NCI-H1436 treated with DMSO at 0.1 percent for 48 hours (cell line): ENCODE results near the gene FAM24B.
"Not testable (repeated sequence)": the region's sequence is repeated elsewhere in the genome, so short reads cannot be mapped to it uniquely, and the experiment has no call there.

Source experiments
- DNase-seq: peaks from one replicate; lab custom pipeline; 2025; lab: John Stamatoyannopoulos, UW

The FAM24B gene, protein sequence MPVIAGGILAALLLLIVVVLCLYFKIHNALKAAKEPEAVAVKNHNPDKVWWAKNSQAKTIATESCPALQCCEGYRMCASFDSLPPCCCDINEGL

DNA sequence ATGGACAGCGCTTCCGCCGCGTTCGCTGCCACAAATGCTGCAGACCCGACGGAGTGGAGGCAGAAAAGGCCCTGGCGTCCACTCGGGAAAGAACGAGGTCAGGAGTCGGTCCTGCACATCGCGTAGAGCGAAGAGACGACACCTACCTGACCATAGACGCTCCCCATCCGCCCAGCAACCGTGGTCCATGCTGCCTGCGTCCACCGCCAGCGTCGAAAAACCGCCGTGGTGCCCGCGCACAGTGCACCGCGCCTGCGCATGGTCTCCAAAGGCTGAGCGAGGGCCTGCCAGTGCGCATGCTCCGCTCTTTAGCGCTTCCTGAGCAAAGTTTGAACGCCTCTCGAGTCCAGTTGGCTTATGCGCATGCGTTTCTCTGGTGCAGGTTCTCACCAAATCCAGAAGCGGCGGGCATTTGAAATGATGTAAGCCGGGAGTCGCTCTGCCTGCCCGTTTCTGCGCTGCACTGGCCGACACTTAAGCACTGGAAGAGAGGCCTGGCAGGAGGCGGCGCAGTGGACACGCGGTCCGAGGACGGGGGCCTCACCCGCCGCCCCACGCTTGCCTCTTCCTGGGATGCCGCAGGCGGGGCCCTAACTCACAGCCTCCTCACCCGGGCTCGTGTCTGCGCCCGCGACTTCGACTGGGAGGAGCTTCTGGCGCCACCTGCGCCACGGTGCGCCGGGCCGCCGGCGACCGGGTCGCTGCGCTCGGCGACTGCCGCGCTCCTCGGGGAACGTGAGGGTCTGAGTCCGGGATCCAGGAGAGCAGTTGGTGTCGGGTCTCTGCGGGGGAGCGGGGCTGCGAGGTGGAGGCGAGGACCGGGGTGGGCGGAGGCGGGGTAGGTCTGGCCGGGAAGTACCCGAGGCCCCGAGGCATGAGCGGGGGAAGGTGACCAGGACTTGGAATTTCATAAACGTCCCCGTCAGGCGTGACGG lies at the start of gene FAM24B:
FAM24B (minus strand) TSS at position 243 of the 935 bp plus-strand sequence. CDS start 29,066 bp downstream, outside the sequence.
- DNase-seq: peak; percentile 98

DNA sequence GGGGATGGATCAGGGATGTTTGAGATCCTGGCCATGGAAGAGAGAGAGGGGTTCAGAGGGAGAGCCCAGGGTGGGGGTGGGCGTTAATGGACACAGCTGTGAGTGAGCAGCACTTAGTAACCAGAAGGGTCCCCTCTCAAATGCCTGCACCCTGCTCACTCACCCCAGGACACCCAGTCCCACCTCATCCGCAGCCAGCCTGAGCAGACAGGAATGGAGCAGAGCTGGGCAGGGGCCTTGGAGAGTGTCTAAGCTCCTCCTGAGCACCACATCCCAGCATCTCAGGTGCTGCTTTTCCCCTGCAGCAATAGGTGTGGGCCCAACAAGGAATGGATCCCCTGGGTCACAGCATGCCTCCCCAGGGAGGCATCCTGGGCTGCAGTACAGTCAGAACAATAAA lies 36.3 kb upstream of the FAM24B start:
- DNase-seq: no peak

DNA sequence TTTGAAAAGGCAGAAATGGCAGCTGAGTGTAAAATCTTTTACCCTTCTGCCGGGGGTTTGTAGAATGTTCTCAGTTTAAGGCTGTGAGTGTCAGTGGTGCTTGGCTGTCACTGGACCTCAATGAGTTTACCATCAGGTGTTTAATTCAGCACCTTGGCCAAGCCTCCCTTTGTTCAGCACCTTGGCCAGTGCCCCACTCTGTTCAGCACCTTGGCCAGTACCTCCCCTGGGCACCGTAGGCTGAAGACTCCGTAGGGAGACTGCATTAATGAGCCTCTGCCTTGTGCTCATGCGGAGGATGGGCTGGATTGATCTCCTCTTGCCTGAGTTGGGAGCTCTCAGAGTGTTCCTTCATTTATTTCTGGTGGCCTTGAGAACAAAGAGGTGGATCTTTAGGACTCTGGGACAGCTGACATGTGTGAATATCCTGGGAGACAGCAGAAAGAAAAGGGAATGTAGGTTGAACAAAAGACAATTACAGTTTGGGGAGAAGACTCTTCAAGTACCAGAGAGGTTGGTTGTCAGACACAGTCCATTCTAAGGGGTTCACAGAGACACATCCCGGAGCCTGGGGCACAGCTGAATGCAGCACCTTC lies 32.6 kb upstream of the FAM24B start:
- DNase-seq: no peak

DNA sequence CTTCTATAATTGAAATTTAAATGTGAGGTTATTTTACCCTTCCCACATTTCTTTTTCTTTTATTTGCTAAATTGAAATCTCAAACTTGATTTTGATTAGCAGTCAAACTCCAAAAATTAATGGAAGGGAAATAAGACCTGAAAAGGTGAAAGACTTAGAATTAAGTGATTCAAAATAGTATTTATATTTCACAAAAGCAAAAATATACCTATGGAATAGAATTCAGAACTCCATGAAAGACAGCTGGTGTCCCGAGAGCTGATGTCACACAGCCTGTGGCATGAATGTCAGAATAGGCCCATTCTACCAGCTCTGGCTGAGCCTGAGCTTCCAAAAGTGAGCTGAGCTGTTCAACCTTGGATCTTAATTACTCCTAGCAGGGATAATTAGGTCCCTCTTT lies 30.9 kb upstream of the FAM24B start, which contains the start of gene FAM24A:
FAM24A (plus strand) TSS at position 301 of the 400 bp plus-strand sequence. CDS start 1,025 bp downstream, outside the sequence.
- DNase-seq: no peak

DNA sequence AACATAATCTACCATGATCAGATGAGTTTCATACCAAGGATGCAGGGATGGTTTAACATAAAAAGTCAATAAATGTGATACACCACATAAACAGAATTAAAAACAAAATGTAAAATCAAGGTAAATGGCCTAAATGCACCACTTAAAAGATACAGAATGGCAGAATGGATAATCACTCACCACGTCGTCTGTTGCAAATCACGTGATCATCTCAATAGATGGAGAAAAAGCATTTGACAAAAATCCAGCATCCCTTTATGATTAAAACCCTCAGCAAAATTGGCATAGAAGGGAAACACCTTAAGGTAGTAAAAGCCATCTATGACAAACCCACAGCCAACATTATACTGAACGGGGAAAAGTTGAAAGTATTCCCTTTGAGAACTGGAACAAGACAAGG lies 24.5 kb upstream of the FAM24B start:
- not testable (repeated sequence) for DNase-seq

DNA sequence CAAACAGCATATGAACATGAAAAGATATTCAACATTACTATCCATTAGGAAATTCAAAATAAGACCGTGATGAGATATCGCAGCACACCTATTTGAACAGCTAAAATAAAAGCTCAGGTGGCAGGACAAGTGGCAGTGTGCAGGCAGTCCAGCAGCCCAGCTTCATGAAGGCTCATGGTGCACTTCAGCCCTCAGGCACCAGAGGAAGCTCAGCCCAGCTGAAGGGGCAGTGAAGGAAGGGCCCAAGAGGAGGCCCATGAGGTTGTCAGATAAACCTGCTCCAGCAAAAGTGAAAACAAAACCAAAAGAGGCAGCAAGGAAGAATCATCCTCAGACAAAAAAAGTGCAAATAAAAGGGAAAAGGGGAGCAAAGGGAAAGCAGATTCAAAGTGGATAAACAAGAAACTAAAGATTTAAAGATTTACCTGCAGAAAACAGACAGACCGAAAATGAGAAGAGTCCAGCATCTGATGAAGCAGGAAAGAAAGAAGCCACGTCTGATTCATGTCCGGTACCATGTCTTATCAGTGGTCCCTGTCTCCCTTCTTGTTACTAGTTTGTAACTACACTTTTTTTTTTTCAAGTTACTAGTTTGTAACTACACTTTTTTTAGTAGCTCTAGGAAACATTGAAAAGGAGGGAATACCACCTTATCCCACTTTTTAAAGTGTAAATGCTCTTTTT lies 15.0 kb upstream of the FAM24B start:
- no peak for DNase-seq

DNA sequence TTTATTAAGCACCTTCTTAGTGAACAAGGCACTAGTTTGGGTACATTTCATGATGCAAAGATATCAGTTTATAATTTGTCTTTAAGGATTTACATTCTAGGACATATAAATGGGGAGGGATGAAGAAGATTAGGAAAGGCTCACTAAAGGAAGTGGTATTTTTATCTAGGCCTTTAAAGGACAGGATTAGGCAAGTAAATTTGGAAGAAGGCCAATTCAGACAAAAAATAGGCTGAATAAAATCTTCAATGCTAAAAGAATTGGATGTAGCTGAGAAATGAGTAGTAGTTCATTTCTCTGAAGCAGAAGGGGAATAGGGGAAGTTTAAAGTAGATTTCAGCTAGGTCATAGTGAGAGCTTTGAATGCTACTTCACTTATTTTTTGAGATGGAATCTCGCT lies 4.8 kb upstream of the FAM24B start:
- no peak for DNase-seq

DNA sequence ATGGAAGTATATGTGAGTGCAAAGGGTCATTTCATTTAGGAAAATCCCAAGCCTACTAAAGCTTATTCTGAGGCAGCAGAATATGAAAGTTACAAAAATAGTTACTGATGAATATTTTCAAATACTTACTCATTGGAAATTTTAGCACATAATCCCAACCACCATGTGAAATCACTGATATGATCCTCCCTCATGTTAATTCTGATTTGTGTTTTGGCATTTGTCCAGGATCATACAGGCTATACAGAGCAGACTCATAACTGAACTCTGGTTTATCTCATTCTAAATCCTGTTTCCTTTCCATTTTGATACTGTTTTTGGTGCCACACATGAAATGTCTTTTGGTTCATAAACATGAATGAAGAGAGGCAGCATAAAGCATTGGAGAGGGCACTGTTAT lies 3.4 kb upstream of the FAM24B start:
- DNase-seq: no peak

DNA sequence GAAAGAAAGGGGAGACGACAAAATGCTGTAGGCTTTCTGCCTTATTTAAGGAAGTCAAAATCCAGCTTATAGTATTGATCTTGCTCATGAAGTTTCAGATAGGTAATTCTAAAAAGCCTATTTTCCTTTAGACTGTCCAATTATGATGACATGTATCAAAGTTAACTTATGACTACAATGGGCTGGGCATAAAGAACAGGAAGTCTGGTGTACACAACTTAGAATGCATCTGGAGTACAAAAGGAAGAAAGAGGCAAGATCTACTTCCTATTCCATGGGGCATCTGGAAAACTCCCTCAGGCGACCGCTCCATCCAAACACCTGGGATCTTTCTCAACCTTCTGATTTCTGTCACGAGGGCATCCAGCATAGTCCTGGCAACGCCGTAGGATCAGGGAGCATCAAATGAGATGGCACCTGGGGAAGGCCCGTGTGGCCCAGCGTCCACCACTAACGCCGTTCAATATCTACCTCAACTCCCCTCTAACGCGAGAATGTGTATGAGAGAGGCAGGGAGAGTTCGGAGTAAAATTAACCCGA lies 512 bp downstream of the FAM24B start:
- DNase-seq: no peak

DNA sequence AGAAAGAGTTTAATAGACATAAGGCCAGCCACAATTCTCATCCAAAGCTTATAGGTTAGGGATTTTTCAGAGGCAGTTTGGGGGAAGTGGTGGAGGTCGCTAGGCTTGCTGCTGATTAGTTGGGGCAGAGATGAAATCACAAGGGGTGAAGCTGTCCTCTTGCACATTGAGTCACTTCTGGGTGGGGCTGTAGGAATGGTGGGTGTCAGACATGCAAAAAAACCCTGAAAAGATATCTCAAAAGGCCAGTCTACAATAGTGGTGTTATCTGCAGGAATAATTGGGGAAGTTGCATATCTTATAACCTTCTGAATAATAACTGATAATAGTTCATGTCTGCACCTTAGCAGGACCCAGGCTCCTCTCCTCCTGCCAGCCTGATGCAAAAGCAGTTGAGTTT lies 2.1 kb downstream of the FAM24B start:
- no peak for DNase-seq

DNA sequence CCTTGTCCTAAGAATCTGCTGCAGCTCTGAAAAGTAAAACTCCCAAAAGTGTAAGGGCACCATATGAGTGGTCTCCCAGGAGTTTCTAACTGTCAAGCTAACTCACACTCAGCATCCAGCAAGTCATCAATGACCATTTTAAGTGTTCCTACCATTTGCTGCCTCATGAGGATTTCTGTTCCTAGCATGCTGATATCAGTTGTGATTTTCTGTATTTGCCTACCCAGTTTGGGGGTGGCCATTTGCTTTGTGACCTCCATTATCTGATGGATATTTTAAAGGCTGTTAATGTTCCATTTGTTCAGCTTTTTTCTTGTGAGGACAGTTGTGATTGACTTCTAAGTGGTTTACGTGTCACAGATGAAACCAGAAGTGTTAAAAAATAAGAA lies 2.9 kb downstream of the FAM24B start:
- no peak for DNase-seq

DNA sequence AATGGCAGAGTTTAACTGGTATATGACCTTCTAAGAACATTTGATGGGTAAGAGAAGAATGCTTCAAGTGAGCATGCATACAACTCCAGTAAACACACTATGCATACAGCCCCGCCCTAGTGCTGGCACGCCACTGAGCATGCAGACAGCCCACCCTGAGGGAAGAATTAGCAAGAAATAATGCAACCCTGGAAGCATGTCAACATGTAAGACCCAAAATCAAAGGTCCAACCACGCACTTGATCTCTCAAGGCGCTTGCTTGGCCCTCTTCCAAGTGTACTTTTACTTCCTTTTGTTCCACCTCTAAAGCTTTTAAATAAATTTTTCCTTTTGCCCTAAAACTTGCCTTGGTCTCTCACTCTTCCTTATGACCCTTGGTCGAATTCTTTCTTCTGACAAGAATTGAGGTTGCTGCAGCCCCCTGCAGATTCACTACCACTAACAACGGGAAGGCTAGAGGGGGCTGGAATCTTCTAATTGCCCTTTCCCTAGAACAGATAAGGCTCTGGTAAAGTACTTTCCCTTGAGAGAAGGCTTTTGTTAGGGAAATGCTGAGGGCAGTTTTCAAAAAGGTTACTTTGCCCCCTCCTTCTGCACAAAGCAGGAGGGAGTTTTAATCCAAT lies 3.4 kb downstream of the FAM24B start:
- no peak for DNase-seq

DNA sequence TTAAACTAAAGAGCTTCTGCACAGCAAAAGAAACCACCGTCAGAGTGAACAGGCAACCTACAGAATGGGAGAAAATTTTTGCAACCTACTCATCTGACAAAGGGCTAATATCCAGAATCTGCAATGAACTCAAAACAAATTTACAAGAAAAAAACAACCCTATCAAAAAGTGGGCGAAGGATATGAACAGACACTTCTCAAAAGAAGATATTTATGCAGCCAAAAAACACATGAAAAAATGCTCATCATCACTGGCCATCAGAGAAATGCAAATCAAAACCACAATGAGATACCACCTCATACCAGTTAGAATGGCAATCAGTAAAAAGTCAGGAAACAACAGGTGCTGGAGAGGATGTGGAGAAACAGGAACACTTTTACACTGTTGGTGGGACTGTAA lies 7.4 kb downstream of the FAM24B start:
- not testable (repeated sequence) for DNase-seq

DNA sequence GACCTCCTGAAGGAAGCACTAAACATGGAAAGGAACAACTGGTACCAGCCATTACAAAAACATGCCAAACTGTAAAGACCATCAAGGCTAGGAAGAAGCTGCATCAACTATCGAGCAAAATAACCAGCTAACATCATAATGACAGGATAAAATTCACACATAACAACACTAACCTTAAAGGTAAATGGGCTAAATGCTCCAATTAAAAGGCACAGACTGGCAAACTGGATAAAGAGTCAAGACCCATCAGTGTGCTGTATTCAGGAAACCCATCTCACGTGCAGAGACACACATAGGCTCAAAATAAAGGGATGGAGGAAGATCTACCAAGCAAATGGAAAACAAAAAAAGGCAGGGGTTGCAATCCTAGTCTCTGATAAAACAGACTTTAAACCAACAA lies 10.6 kb downstream of the FAM24B start:
- DNase-seq: not testable (repeated sequence)

DNA sequence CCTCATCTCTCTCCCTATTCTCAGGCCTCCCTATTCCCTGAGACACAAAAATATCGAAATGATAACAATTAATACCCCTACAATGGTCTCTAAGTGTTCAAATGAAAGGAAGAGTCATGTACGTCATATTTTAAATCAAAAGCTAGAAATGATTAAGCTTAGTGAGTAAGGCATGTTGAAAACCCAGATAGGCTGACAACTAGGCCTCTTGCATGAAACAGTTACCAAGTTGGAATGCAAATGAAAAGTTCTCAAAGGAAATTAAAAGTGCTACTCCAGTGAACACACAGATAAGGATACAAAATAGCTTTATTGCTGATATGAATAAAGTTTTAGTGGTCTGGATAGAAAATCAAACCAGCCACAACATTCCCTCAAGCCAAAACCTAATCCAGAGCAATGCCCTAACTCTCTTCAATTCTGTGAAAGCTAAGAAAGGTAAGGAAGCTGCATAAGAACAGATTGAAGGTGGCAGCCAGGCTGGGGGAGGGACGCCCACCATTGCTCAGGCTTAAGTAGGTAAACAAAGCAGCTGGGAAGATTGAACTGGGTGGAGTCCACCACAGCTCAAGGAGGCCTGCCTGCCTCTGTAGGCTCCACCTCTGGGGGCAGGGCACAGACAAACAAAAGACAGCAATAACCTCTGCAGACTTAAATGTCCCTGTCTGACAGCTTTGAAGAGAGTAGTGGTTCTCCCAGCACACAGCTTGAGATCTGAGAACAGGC lies 12.5 kb downstream of the FAM24B start:
- DNase-seq: not testable (repeated sequence)

DNA sequence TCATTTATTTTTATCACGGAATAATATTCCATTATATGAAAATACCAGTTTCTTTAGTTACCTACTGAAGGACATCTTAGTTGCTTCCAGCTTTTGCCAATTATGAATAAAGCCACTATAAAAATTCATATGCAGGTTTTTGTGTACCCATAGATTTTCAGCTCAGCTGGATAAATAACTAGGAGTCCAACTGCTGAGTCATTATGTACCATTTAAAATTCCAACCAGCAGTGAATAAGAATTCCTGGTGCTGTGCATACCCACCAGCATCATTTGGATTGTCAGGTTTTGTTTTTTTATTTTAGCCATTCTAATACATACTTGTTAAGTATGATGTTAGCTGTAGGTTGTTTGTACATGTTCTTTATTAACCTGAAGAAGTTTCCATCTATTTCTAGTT lies 14.5 kb downstream of the FAM24B start:
- DNase-seq: no peak

DNA sequence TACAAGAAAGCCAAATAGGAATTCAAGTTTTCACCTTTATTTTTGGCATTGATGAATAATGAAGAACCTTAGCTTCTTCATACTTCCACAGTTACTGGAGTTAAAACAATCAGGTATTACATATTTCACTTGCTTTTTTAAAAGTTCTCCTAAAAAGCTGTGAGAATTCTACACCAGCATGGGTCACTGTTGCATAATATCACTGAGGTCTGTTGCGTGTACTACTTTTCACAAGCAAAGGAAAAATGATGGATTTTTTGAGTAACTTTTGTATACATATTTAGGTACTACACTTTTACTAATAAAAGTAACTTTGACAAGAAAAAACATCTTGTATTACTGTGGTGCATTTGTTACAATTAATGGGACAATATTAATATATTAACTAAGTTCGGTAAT lies 15.2 kb downstream of the FAM24B start:
- DNase-seq: no peak

DNA sequence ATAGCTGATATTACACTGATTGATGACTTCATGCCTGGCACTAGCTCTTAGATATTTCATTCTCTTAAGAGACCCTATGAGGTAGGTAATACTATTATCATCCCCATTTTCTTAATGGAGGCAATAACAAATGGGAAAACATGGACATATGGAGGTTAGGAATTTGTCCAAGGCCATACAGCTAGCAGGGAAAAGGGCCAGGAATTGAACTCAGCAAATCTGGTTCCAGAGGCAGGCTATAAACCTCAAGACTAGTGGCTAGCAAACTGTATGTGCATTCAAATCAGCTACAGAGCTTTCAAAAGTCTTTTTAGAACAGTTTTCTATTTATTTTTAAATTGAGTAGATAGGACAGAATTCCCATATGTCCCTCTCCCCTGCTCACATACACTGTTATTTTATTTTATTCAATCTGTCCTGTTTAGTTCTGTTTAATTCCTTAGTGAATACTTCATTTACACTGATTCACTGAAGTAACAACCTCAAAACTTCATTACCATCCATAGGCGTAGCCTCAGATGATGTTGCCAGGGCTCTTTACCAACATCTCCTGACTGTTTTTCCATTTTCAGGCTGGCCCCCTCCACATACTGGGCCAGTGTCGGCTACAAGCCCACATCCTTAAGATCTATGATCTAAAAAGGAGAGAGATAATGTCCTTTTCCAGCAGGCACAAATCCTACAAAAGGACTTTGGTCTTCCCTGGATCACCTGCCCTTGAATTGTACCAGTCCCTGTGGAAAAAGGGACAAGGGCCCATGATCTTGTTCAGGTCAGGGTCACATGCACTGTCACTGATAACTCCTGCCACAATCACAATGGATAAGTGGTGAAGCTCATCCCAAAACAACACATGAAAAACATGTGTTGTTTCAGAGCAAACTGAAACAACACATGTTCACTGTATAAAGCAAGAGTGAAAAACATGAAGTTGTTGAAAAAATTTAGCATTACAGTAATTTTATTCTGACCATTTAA lies 15.9 kb downstream of the FAM24B start:
- no peak for DNase-seq

DNA sequence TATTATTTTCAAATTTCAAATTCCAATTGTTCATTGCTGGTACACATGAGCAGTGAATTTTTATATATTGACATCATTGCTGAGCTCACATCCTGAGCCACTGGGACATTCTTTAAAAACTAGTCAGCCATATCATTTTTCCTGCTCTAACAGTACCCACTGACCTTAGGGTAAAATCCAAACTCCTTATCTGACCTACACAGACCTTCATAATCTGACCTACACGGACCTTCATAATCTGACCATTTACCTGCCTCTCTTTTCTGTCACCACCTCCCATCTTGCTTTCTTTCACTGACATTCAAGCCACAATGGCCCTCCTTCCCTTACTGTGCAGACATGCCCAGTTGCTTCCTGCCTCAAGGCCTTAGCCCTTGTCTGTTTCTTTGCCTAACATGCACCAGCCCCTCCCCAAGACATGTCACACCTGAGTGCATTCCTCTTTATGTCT lies 17.6 kb downstream of the FAM24B start:
- DNase-seq: no peak

DNA sequence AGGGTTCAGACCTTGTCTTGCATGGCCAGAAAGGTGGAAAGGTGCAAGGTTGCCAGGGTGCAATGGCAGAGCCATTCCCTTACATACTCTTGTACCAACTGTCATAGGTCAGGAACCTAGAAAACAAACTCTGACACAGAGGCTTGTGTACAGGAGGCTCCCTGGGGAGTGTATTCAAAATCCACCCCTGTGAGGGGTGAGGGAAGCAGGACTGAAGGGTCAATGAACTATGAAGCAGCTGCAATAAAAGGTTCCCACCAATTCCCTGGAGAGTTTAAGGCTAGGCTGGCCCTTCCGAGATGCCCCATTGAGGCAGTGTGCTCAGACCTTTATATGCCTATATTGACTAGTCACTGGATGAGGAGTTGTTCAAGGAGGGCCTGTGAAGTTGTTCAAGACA lies 19.9 kb downstream of the FAM24B start:
- no peak for DNase-seq
